ENCODE measurements around the gene PTOV1.

PTOV1 gene

DNA sequence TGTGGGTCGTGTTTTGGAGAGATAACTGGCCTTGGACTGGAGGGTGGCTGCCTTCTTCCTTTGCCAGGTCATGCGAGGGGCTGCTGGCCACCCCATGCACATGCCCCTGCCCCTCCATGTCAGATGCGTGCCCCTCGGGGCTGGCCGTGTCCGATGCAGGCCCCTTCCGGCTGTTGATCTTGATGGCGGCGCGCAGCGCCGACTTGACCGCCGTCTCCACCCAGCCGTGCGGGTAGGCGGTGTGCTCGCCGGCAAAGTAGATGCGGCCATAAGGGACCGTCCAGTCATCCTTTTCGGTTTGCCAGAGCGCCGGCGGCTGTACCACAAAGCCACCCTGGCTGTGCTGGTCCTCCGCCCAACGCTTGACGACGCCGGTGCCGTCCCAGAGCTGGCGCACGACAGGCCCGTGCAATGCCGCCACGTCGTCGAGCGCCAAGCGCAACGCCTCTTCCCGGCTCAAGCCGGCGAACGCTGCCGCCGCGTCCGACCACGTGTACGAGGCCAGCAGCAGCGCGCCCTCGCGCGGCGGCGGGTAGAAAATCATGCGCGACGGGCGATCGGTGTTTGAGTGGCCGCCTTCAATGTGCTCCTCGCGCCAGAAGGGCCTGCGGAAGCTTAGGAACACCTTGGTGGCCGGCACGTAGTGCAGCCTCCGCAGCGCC is 38.9 kb downstream of the PTOV1 start:
- Histone ChIP-seq H3K4me3 (ENCODE audit: control insufficient read depth in 1 of 7, extremely low read depth in 1 of 7, insufficient read depth in 4 of 7, low read depth in 2 of 7, low read length in 6 of 7) (peak overlapping the region in 4 of 7 experiments; percentile 26 to 55 (median 48)), H3K36me3 (ENCODE audit: control insufficient read depth in 4 of 4, insufficient read depth in 4 of 4, low read length in 3 of 4) (peaks cover under 1 to 16% (median 7%) of the 10 kb centered on the region in 4 experiments), H3K9me3 (ENCODE audit: control extremely low read depth in 1 of 5, control insufficient read depth in 4 of 5, insufficient read depth in 2 of 5, low read depth in 1 of 5, low read length in 4 of 5) (no peaks in the 10 kb centered on the region), H3K27ac (ENCODE audit: insufficient read depth in 1 of 2, low read depth in 1 of 2, low read length in 2 of 2, poor library complexity in 1 of 2, severe bottlenecking in 2 of 2) (no peak overlapping the region), H3K4me1 (ENCODE audit: control extremely low read depth in 1 of 4, control insufficient read depth in 4 of 4, insufficient read depth in 4 of 4, low read length in 3 of 4) (peaks cover 0 to 9% (median 3%) of the 10 kb centered on the region in 4 experiments), H3K27me3 (replicated peaks in 2 of 5; ENCODE audit: control insufficient read depth in 4 of 5, insufficient read depth in 5 of 5, low read length in 4 of 5) (peaks cover 0 to 19% (median 5%) of the 10 kb centered on the region in 5 experiments)
- CTCF ChIA-PET, result interaction anchor here (0.8 to 1.9 kb wide), 2 partner anchors 19 to 160 kb away, joined by 3 to 4 read pairs; no protein-coding TSS in a partner anchor
- 24% methylated on average over 69 of the region's 71 CpGs for WGBS (ENCODE audit: insufficient coverage)
- POLR2A ChIA-PET, result interaction anchor here (1.2 to 1.3 kb wide), 2 partner anchors 13 to 40 kb away, joined by 4 to 10 read pairs; partner anchors contain the start of gene AKT1S1
- peak; percentile 89 to 93 (median 91) for DNase-seq

DNA sequence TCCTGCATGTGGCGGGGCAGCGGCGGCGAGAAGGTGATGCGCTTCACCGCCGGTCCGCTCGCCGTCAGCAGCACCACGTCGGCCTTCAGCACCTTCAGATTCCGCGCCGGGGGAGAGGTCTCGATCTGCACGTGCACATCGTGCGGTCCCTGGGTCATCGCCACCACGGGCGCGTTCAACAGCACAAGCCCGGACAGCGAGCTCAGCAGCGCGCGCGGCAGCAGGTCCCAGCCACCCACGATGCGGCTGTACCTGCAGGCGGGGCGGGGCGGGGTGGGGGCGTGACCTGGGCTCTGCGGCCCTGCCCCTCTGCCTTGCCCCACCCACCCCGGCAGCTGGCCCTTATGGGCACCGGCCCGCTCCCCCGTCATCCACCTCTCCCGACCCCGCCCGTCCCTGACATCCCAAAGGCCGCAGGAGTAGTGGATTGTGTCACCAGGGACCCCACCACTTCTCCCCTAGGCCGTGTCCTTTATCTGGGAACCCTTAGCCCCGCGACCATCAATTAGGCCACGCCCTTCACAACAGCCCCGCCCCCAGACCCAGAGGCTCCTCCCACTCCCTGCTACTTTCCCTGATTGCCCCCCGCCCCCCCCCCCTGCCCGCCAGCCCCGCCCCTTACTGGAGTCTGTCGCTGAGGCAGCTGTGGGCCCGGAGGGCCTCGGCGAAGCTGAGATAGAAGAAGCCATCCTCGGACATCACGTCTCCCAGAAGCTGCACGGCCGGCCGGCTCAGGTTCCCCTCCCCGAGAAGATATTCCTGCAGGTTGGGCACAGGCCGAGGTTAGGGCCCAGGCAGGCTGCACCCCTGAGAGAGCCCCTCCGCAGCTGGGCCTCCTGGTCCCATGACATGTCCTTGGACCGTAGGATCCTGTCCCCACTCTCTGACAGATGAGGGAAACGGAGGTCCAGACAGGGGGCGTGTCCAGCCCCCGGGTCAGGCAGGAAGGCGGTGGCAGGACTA is 39.7 kb downstream of the PTOV1 start:
- Histone ChIP-seq H3K4me1 (ENCODE audit: control extremely low read depth in 1 of 4, control insufficient read depth in 4 of 4, insufficient read depth in 4 of 4, low read length in 3 of 4) (peaks cover 0 to 11% (median 5%) of the 10 kb centered on the region in 4 experiments), H3K27me3 (replicated peaks in 2 of 5; ENCODE audit: control insufficient read depth in 4 of 5, insufficient read depth in 5 of 5, low read length in 4 of 5) (peaks cover 0 to 22% (median 6%) of the 10 kb centered on the region in 5 experiments), H3K36me3 (ENCODE audit: control insufficient read depth in 4 of 4, insufficient read depth in 4 of 4, low read length in 3 of 4) (peaks cover 0 to 10% (median 5%) of the 10 kb centered on the region in 4 experiments), H3K27ac (ENCODE audit: insufficient read depth in 1 of 2, low read depth in 1 of 2, low read length in 2 of 2, poor library complexity in 1 of 2, severe bottlenecking in 2 of 2) (no peak overlapping the region), H3K4me3 (ENCODE audit: control insufficient read depth in 1 of 7, extremely low read depth in 1 of 7, insufficient read depth in 4 of 7, low read depth in 2 of 7, low read length in 6 of 7) (peak overlapping the region in 4 of 7 experiments; percentile 26 to 55 (median 48)), H3K9me3 (ENCODE audit: control extremely low read depth in 1 of 5, control insufficient read depth in 4 of 5, insufficient read depth in 2 of 5, low read depth in 1 of 5, low read length in 4 of 5) (no peaks in the 10 kb centered on the region)
- 29% methylated on average over 42 of the region's 69 CpGs for WGBS (ENCODE audit: insufficient coverage)
- ChIA-PET CTCF (interaction anchor here (0.8 to 2.0 kb wide), 4 partner anchors 9 to 161 kb away, joined by 3 to 6 read pairs (median 4); no protein-coding TSS in a partner anchor), POLR2A (interaction anchor here (1.2 to 1.3 kb wide), 2 partner anchors 14 to 40 kb away, joined by 4 to 10 read pairs; partner anchors contain the start of gene AKT1S1)
- peak in 1 of 3 donors; percentile 56 for DNase-seq

DNA sequence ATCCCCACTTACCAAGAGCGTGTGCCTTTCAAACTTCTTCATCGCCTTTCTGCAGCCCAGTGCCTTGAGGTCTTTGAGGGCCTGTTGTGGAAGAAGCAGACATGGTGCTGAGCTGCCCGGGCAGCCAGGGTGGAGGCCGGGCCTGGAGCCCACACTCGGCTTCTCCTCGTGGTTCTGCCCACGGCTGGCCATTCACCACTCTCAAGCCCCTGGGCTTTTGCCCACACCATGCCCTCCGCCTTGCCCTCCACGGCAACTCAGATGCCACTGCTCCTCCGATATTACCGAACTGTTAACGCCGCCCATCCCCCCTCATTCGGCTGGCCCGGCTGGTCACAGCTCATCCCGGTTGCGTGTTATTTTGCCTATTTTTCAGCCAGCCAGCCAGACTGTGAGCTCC is 40.4 kb downstream of the PTOV1 start:
- no peak overlapping the region for H3K27ac ChIP-seq (ENCODE audit: insufficient read depth in 1 of 2, low read depth in 1 of 2, low read length in 2 of 2, poor library complexity in 1 of 2, severe bottlenecking in 2 of 2)
- 95% methylated on average over 17 of the region's 17 CpGs for WGBS (ENCODE audit: insufficient coverage)
- peaks cover 0 to 18% (median 12%) of the 10 kb centered on the region in 4 experiments for H3K4me1 ChIP-seq (ENCODE audit: control extremely low read depth in 1 of 4, control insufficient read depth in 4 of 4, insufficient read depth in 4 of 4, low read length in 3 of 4)
- no peak overlapping the region for H3K4me3 ChIP-seq (ENCODE audit: control insufficient read depth in 1 of 7, extremely low read depth in 1 of 7, insufficient read depth in 4 of 7, low read depth in 2 of 7, low read length in 6 of 7)
- H3K27me3 ChIP-seq (replicated peaks in 2 of 5; ENCODE audit: control insufficient read depth in 4 of 5, insufficient read depth in 5 of 5, low read length in 4 of 5), result peaks cover 0 to 22% (median 6%) of the 10 kb centered on the region in 5 experiments
- peaks cover 0 to 10% (median 4%) of the 10 kb centered on the region in 4 experiments for H3K36me3 ChIP-seq (ENCODE audit: control insufficient read depth in 4 of 4, insufficient read depth in 4 of 4, low read length in 3 of 4)
- H3K9me3 ChIP-seq (ENCODE audit: control extremely low read depth in 1 of 5, control insufficient read depth in 4 of 5, insufficient read depth in 2 of 5, low read depth in 1 of 5, low read length in 4 of 5), result no peaks in the 10 kb centered on the region
- DNase-seq, result no peak
- ChIA-PET CTCF (interaction anchor here (1.8 to 2.0 kb wide), 3 partner anchors 9 to 17 kb away, joined by 4 to 6 read pairs (median 5); no protein-coding TSS in a partner anchor), POLR2A (no interaction called here)

DNA sequence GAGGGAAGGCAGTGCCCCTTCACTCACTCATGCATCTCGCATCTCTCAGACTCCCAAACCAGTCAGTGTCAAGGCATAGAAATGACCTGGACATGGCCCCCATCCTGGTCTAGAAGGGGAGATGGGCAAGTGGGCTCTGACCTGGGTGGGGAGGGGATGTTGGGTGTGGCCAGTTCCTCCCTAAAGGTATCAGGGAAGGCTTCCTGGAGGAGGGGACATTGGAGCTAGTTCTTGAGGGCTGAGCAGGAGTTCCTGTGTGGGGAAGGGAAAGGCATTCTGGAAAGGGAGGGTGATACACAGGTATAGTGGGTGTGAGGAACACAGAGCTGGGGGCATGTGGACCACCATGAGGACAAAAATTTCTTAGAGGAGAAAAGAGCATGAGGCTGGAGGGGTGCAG is 41.8 kb downstream of the PTOV1 start:
- ChIA-PET CTCF (interaction anchor here (0.7 to 1.8 kb wide), 3 partner anchors 11 to 20 kb away, joined by 3 to 5 read pairs (median 4); no protein-coding TSS in a partner anchor), POLR2A (no interaction called here)
- no peaks in the 10 kb centered on the region for H3K9me3 ChIP-seq (ENCODE audit: control extremely low read depth in 1 of 5, control insufficient read depth in 4 of 5, insufficient read depth in 2 of 5, low read depth in 1 of 5, low read length in 4 of 5)
- H3K27ac ChIP-seq (ENCODE audit: insufficient read depth in 1 of 2, low read depth in 1 of 2, low read length in 2 of 2, poor library complexity in 1 of 2, severe bottlenecking in 2 of 2), result no peak overlapping the region
- peaks cover 0 to 32% (median 25%) of the 10 kb centered on the region in 4 experiments for H3K4me1 ChIP-seq (ENCODE audit: control extremely low read depth in 1 of 4, control insufficient read depth in 4 of 4, insufficient read depth in 4 of 4, low read length in 3 of 4)
- H3K4me3 ChIP-seq (ENCODE audit: control insufficient read depth in 1 of 7, extremely low read depth in 1 of 7, insufficient read depth in 4 of 7, low read depth in 2 of 7, low read length in 6 of 7), result no peak overlapping the region
- no CpG with 5 or more reads among the region's 1 CpG for WGBS (ENCODE audit: insufficient coverage)
- no peak for DNase-seq
- H3K27me3 ChIP-seq (replicated peaks in 2 of 5; ENCODE audit: control insufficient read depth in 4 of 5, insufficient read depth in 5 of 5, low read length in 4 of 5), result peaks cover 0 to 22% (median 6%) of the 10 kb centered on the region in 5 experiments
- peaks cover 0 to 3% (median 0%) of the 10 kb centered on the region in 4 experiments for H3K36me3 ChIP-seq (ENCODE audit: control insufficient read depth in 4 of 4, insufficient read depth in 4 of 4, low read length in 3 of 4)

DNA sequence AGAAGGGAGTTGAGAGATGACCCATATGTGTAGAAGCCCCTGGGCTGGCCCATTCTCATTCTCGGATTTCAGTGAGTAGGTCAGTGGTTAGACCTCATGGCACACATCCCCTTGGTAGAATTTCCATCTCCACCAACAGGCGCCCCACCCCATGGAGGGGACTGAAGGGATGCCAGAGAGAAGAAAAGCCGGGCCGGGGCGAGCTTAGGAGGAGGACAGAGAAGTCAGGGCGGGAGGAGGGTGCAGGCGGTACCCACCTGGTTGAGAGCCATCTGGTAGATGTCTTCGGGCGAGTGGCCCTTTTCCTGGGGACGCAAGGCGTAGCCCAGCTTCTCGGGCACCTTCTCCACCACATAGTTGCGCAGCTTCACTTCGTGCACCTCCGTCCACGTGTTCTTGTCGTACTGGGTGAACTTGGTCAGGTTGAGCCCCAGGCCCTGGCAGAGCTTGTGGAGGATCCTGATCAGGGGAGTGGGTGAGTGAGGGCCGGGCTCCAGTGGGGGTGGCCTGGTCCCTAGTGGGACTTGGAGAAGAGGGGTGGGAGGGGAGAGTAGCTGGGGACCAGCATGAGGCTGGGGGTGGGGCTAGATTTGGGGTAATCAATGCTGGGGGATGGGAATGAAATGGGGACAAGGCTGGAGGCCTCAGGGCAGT is 43.2 kb downstream of the PTOV1 start:
- ChIA-PET CTCF (interaction anchor here (1.2 kb wide), 1 partner anchor 24 kb away, joined by 4 read pairs; no protein-coding TSS in a partner anchor), POLR2A (interaction anchor here (0.6 to 1.4 kb wide), 4 partner anchors 17 to 694 kb away, joined by 3 read pairs; partner anchors contain the start of genes AKT1S1, NUP62 and TBC1D17)
- no peak overlapping the region for H3K4me3 ChIP-seq (ENCODE audit: control insufficient read depth in 1 of 7, extremely low read depth in 1 of 7, insufficient read depth in 4 of 7, low read depth in 2 of 7, low read length in 6 of 7)
- H3K9me3 ChIP-seq (ENCODE audit: control extremely low read depth in 1 of 5, control insufficient read depth in 4 of 5, insufficient read depth in 2 of 5, low read depth in 1 of 5, low read length in 4 of 5), result no peaks in the 10 kb centered on the region
- peaks cover 0 to 21% (median 6%) of the 10 kb centered on the region in 5 experiments for H3K27me3 ChIP-seq (replicated peaks in 2 of 5; ENCODE audit: control insufficient read depth in 4 of 5, insufficient read depth in 5 of 5, low read length in 4 of 5)
- no peaks in the 10 kb centered on the region for H3K36me3 ChIP-seq (ENCODE audit: control insufficient read depth in 4 of 4, insufficient read depth in 4 of 4, low read length in 3 of 4)
- WGBS (ENCODE audit: insufficient coverage), result 94% methylated on average over 11 of the region's 18 CpGs
- peaks cover 0 to 39% (median 33%) of the 10 kb centered on the region in 4 experiments for H3K4me1 ChIP-seq (ENCODE audit: control extremely low read depth in 1 of 4, control insufficient read depth in 4 of 4, insufficient read depth in 4 of 4, low read length in 3 of 4)
- no peak for DNase-seq
- no peak overlapping the region for H3K27ac ChIP-seq (ENCODE audit: insufficient read depth in 1 of 2, low read depth in 1 of 2, low read length in 2 of 2, poor library complexity in 1 of 2, severe bottlenecking in 2 of 2)

DNA sequence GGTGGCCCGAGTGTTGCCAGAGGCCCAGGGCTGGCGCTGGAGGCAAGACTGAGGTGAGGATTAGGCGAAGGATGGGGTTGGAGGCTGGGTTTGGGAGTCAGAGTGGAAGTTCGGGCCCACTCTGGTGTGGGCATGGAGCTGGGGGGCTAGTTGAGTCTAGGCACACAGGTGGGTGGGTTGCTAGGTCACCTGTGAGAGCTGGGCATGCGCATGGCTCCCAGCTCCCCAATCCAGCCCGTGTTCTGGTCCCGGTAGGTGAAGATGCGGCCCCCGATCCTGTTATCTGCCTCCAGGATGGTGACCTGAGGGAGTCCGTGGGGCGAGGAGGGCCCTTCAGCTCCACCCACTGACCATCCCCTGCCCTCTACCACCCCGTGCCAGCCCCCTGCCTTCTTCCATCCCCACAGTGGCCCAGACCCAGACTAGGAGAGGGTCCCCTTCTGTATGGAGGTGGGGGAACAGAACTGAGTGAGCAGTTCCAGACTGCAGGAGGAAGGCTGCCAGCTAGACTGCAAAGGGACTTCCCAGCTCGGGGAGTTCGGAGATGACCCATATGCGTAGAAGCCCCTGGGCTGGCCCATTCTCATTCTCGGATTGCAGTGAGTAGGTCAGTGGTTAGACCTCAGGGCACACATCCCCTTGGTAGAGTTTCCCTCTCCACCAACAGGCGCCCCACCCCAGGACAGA is 44.1 kb downstream of the PTOV1 start:
- Histone ChIP-seq H3K4me3 (ENCODE audit: control insufficient read depth in 1 of 7, extremely low read depth in 1 of 7, insufficient read depth in 4 of 7, low read depth in 2 of 7, low read length in 6 of 7) (no peak overlapping the region), H3K4me1 (ENCODE audit: control extremely low read depth in 1 of 4, control insufficient read depth in 4 of 4, insufficient read depth in 4 of 4, low read length in 3 of 4) (peaks cover 0 to 34% (median 32%) of the 10 kb centered on the region in 4 experiments), H3K27me3 (replicated peaks in 2 of 5; ENCODE audit: control insufficient read depth in 4 of 5, insufficient read depth in 5 of 5, low read length in 4 of 5) (peaks cover 0 to 13% (median 3%) of the 10 kb centered on the region in 5 experiments), H3K9me3 (ENCODE audit: control extremely low read depth in 1 of 5, control insufficient read depth in 4 of 5, insufficient read depth in 2 of 5, low read depth in 1 of 5, low read length in 4 of 5) (no peaks in the 10 kb centered on the region), H3K36me3 (ENCODE audit: control insufficient read depth in 4 of 4, insufficient read depth in 4 of 4, low read length in 3 of 4) (no peaks in the 10 kb centered on the region), H3K27ac (ENCODE audit: insufficient read depth in 1 of 2, low read depth in 1 of 2, low read length in 2 of 2, poor library complexity in 1 of 2, severe bottlenecking in 2 of 2) (no peak overlapping the region)
- WGBS (ENCODE audit: insufficient coverage), result 95% methylated on average over 12 of the region's 17 CpGs
- POLR2A ChIA-PET, result interaction anchor here (0.6 to 1.4 kb wide), 3 partner anchors 17 to 48 kb away, joined by 3 read pairs; partner anchors contain the start of genes AKT1S1, NUP62 and TBC1D17
- CTCF ChIA-PET, result interaction anchor here (1.1 to 1.7 kb wide), 2 partner anchors 19 to 24 kb away, joined by 3 to 5 read pairs; no protein-coding TSS in a partner anchor
- no peak for DNase-seq

Measured in common myeloid progenitor, CD34-positive (primary cell).